ENCODE measurements around the gene C22orf42.

Gene C22orf42

DNA sequence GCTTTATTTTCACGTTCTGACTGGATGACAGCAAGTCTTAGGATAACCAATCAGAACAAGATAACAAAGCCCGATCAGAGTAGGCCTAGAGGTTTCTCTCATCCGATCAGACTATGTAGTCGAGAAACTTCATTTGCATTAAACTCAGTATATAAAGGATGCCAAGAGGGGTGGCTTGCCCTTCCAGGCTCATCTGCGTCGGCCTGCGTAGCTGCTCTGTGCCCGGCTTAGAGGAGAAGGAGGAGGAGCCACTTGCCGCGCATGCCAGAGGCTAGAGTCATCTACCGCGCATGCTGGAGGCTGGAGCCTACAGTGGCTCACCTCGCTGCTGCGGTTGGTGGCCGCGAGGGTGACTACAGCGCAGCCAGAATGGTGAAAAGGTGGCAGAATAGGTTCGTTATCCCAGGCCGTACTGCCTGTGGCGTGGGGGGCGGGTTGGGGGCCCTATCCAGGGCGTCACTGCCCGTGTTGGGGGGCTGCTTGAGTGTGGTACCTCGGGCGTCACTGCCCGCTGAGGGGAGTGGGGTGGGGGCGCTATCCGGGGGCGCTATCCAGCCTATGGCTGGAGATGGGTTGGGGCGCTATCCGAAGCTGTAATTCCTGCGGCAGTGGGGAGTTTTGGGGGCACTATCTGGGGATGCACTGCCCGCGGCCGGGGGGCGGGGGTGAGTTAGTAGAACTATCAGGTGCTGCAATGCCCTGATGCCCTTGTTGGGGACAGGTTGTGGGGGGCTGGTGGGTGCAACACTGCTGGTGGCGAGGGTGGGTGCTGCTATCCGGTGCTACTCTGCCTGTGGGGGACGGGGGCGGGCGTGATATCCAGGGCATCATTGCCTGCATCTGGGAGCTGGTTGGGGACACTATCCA is 46.0 kb upstream of the C22orf42 start, which contains the start of gene RFPL2:
TSS of gene RFPL2 (minus strand) at position 218 of the 867 bp plus-strand sequence. CDS start 2,622 bp downstream, outside the sequence.
- no peak within 1 kb of the TSS for H3K4me3 ChIP-seq (ENCODE audit: low read depth, low read length)
- TF ChIP-seq, protein P1, sequence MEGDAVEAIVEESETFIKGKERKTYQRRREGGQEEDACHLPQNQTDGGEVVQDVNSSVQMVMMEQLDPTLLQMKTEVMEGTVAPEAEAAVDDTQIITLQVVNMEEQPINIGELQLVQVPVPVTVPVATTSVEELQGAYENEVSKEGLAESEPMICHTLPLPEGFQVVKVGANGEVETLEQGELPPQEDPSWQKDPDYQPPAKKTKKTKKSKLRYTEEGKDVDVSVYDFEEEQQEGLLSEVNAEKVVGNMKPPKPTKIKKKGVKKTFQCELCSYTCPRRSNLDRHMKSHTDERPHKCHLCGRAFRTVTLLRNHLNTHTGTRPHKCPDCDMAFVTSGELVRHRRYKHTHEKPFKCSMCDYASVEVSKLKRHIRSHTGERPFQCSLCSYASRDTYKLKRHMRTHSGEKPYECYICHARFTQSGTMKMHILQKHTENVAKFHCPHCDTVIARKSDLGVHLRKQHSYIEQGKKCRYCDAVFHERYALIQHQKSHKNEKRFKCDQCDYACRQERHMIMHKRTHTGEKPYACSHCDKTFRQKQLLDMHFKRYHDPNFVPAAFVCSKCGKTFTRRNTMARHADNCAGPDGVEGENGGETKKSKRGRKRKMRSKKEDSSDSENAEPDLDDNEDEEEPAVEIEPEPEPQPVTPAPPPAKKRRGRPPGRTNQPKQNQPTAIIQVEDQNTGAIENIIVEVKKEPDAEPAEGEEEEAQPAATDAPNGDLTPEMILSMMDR (conservative IDR thresholded peaks at IDR 0.05; ENCODE audit: low read depth, low read length) = no peak
- DNase-seq (ENCODE audit: low read depth) = peak; percentile 11

DNA sequence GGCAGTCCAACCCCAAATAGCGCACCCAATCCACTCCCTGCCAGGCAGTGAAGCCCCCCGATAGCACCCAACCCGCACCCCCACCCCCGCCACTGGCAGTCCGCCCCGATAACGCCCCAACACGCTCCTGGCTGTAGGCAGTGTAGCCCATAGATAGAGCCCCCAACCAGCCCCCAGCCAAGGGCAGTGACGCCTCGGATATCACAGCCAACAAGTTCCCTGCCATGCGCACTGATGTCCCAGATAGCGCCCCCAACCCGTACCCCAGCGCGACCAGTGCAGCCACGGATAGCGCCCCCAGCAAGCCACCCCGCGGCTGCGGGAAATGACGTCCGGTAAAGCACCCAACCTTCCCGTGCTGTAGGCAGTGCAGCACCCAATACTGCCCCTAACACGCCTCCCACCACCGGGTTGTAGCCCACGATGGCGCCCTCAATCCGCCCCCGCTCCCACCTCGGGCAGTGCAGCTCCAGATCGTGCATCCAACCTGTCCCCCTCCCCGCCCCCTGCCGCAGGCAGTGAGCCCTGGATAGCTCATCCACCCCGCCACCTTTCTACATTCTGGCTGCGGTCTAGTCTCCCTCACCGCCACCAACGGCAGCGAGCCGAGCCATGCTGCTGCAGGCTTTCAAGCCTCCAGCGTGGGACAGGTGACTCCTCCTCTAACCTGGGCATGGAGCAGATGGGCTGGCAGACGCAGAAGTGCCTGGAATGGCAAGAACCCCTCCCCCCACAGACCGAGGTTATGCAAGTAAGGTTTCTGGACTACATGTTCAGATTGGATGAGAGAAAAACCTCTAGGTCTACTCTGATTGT is 45.1 kb upstream of the C22orf42 start:
- TF ChIP-seq, protein P1 (conservative IDR thresholded peaks at IDR 0.05; ENCODE audit: low read depth, low read length) = no peak
- H3K4me3 ChIP-seq (ENCODE audit: low read depth, low read length) = no peak overlapping the region
- no peak for DNase-seq (ENCODE audit: low read depth)

DNA sequence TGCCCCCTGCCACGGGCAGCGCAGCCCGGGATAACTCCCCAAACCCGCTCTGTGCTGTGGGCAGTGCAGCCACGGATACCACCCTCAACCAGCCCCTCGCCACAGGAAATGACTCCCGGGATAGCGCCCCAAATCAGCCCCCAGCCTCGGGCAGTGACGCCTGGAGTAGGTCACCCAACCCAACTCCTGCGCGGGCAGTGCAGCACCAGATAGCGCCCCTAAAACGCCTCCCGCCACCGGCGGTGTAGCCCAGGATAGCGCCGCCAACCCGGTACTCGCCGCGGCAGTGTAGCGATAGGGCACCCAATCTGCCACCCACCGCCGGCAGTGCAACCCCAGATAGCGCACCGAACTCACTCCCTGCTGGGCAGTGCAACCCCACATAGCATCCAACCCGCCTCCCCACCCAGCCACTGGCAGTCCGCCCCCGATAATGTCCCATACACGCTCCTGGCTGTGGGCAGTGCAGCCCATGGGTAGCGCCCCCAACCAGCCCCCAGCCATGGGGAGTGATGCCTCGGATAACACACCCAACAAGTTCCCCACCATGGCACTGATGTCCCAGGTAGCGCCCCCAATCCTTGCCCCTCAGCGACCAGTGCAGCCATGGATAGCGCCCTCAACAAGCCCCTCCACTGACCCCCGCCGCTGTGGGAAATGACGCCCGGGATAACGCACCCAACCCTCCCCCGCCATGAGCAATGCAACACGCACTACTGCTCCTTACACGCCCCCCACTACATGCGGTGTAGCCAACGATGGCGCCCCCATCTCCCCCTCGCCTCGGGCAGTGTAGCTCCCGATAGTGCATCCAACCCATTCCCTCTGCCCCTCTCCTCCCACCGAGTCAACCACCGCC is 44.3 kb upstream of the C22orf42 start:
- DNase-seq (ENCODE audit: low read depth) = no peak
- no peak overlapping the region for H3K4me3 ChIP-seq (ENCODE audit: low read depth, low read length)
- TF ChIP-seq, protein P1 (conservative IDR thresholded peaks at IDR 0.05; ENCODE audit: low read depth, low read length) = no peak

DNA sequence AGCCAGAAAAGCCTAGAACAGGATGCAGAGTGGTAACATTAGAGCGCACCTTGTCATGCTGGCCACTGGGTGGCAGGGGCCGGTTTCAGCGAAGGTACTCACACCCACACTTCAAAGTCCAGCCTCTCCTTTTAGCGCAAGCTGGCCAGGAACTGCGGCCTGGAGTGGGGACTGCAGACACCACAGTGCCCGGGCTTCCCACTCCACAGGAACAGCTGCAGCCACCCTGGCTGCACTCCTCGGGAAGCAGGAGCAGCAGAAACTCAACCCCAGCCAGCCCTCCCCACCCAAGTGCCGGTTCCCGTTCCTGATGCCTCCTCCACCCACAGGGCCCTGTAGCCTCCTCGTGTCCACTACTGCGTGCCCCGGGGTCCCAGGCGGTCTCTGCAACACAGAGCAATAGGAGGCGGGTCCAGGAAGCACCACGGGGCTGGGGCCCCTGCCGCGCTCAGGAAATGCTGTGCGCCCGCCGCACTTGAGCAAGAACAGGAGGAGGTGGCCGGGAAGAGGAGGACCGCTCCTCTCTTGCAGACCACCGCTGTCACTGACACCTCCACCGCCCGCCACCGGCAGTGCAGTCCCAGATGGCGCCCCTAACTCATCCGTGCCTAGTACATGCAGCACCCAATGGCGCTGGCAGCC is 43.6 kb upstream of the C22orf42 start:
- no peak overlapping the region for H3K4me3 ChIP-seq (ENCODE audit: low read depth, low read length)
- DNase-seq (ENCODE audit: low read depth) = peak; percentile 52

DNA sequence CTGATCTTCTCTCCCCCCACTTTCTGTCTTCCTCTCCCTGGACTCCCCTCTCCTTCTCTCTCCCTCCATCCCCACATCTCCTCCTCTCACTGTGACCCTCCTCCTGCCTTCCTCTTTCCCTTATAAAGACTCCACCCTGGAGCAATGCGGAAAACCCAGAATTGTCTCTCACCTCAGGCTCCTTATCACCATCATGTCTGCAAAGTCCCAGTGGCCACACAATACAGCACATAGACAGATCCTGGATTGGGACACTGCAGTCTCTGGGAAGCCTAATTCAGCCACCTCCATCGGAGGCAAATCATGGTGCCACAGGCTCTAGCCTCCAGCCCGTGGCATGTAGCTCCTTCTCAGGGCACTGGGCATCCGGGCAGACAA is 43.0 kb upstream of the C22orf42 start:
- H3K4me3 ChIP-seq (ENCODE audit: low read depth, low read length) = no peak overlapping the region
- TF ChIP-seq, protein P1 (conservative IDR thresholded peaks at IDR 0.05; ENCODE audit: low read depth, low read length) = no peak

More for the DNA sequence above, 43.6 kb upstream of the C22orf42 start:
- TF ChIP-seq, protein P1 (conservative IDR thresholded peaks at IDR 0.05; ENCODE audit: low read depth, low read length) = peak; percentile 67

DNA sequence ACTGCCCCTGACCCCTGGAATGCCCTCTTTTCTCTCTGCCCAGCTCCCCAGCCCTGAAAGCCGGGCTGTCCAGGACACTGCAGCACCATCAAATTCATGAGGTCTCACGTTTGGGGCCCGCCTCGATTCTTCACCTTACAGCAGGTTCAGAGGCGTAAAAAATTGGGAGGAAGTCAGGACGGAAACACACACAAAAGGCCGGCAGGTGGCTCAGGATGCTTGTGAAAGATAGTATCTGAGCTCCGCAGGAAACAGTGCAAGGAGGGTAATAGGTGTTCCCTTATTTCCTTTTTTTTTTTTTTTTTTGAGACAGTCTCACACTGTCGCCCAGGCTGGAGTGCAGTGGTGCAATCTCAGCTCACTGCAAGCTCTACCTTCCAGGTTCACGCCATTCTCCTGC is 41.6 kb upstream of the C22orf42 start:
- TF ChIP-seq, protein P1 (conservative IDR thresholded peaks at IDR 0.05; ENCODE audit: low read depth, low read length) = no peak
- no peak for DNase-seq (ENCODE audit: low read depth)

More for the DNA sequence above, 43.0 kb upstream of the C22orf42 start:
- no peak for DNase-seq (ENCODE audit: low read depth)

More for the DNA sequence above, 41.6 kb upstream of the C22orf42 start:
- no peak overlapping the region for H3K4me3 ChIP-seq (ENCODE audit: low read depth, low read length)

All from choroid plexus epithelial cell (primary cell).